OCI-LY7 (cell line): ENCODE measurements around the gene PCNX2.

Experiments used
- CTCF ChIP-seq: fragments of 200-600 bp; sonication (generic); conservative IDR thresholded peaks from 2 replicates; pipeline ENCODE4 v1.5.1; 2014; ENCODE audit warnings: mild to moderate bottlenecking, antibody characterized with exemption, low read length, moderate library complexity, mixed read lengths
- EZH2phosphoT487 ChIP-seq: fragments of 200-600 bp; sonication (generic); IDR thresholded peaks from 2 replicates; pipeline ENCODE4 v1.6.1; 2018; ENCODE audit warnings: low read depth, borderline replicate concordance, mild to moderate bottlenecking, mixed run types, antibody characterized with exemption, low read length, moderate library complexity, mixed read lengths

DNA sequence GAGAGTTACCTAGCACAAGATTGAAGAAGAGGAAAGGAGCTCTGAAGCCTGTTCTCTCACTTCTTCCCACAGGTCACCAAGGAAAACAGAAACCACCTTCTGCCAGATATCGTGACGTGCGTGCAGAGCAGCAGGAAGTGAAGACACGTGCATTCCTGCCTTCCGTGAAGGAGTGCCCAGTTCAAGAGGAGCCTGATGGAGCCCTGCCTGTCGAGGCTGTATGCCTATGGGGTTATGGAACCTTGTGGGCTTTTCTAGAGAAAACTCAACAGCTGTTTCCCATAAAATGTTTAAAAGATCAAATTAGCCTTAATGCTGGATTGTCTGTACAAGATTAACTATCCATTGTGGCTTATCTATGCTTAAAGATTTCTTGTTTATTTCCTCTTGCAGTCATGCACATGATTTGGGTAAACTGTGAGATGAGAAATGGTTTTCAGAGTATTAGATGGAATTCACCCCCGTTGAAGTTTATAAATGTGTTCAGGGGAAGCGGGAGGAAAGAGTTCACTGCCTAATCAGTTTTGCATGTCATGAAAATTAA, 317.4 kb downstream of the PCNX2 start:
- TF ChIP-seq CTCF (no peak), EZH2phosphoT487 (no peak)
